Measurements from ENCODE around the gene IL13RA1. TPM values are rescaled to one million over a fixed set of nuclear protein-coding genes. Genes with fewer than 3 reads are reported as not detected.

Gene IL13RA1
- polyA plus RNA-seq, 1 donor from 2014 or later, result 31.1 TPM

Other genes starting within 250 kb of the IL13RA1 start
- gene DOCK11, start 231.8 kb upstream of the IL13RA1 start, polyA plus RNA-seq, result 22.3 TPM
- not detected for gene ZCCHC12, start 96.2 kb downstream of the IL13RA1 start, polyA plus RNA-seq
- not detected for gene LONRF3, start 247.0 kb downstream of the IL13RA1 start, polyA plus RNA-seq